HEK293 (cell line): ENCODE data around the gene TECPR2.

Experiments
- CTCF ChIA-PET: fragments of 350-600 bp; formaldehyde crosslinking; extraction: SDS; loops from one replicate; lab custom pipeline; 2021; ENCODE audit warnings: antibody characterized with exemption; lab: Yijun Ruan, JAX
- POLR2A ChIA-PET: fragments of 300-600 bp; formaldehyde crosslinking; extraction: SDS; loops from one replicate; lab custom pipeline; 2020; ENCODE audit warnings: antibody characterized with exemption, inconsistent platforms; lab: Yijun Ruan, JAX
- H3K27ac ChIP-seq: fragments of 200-500 bp; sonication (Bioruptor generic); 2 replicates; pipeline ENCODE4 v1.5.1; 2014; ENCODE audit warnings: low read depth, low read length, control low read depth, inconsistent platforms; ENCODE audit errors: extremely low read depth
- H3K36me3 ChIP-seq, 2 experiments: fragments of 200-500 bp in 1 of 2; sonication (Bioruptor generic) in 1 of 2; 1 replicate in 1 of 2; 2 replicates in 1 of 2; pipeline ENCODE4 v1.5.1; 2014 to 2017; ENCODE audit warnings: inconsistent platforms in 2 of 2, low read length in 2 of 2; ENCODE audit not compliant: control insufficient read depth in 2 of 2, insufficient read depth in 1 of 2
- H3K4me1 ChIP-seq: fragments of 200-500 bp; sonication (Bioruptor generic); 2 replicates; pipeline ENCODE4 v1.5.1; 2014; ENCODE audit warnings: mild to moderate bottlenecking, low read length, inconsistent platforms; ENCODE audit not compliant: control insufficient read depth, insufficient read depth
- H3K4me3 ChIP-seq: 2 replicates; pipeline ENCODE4 v1.5.1; 2011; ENCODE audit warnings: low read depth, mild to moderate bottlenecking, control low read depth, low read length, moderate library complexity
- H3K9me3 ChIP-seq: fragments of 200-500 bp; sonication (Bioruptor generic); 2 replicates; pipeline ENCODE4 v1.5.1; 2014; ENCODE audit warnings: low read depth, low read length, inconsistent platforms; ENCODE audit not compliant: control insufficient read depth, insufficient read depth
- BCL6B ChIP-seq: fragments of 450-650 bp; formaldehyde crosslinking; IDR thresholded peaks from 2 replicates; pipeline ENCODE4 v1.5.1; 2017; ENCODE audit warnings: missing biosample characterization, missing genetic modification characterization
- FEZF1 ChIP-seq: fragments of 450-650 bp; formaldehyde crosslinking; IDR thresholded peaks from 2 replicates; pipeline ENCODE4 v1.5.1; 2016; ENCODE audit warnings: missing biosample characterization, missing genetic modification characterization
- GLIS2 ChIP-seq: fragments of 450-650 bp; formaldehyde crosslinking; IDR thresholded peaks from 2 replicates; pipeline ENCODE4 v1.5.1; 2016; ENCODE audit warnings: missing biosample characterization, missing genetic modification characterization
- HIC1 ChIP-seq: fragments of 450-650 bp; formaldehyde crosslinking; IDR thresholded peaks from 2 replicates; pipeline ENCODE4 v1.5.1; 2016; ENCODE audit warnings: missing biosample characterization, missing genetic modification characterization
- HOXD13 ChIP-seq: sonication (generic); formaldehyde crosslinking; IDR thresholded peaks from 2 replicates; pipeline ENCODE4 v1.8.0; 2022; ENCODE audit warnings: missing genetic modification reagents, borderline replicate concordance
- KLF17 ChIP-seq: fragments of 450-650 bp; formaldehyde crosslinking; IDR thresholded peaks from 2 replicates; pipeline ENCODE4 v1.5.1; 2016; ENCODE audit warnings: missing biosample characterization, missing genetic modification characterization
- PATZ1 ChIP-seq: fragments of 450-650 bp; formaldehyde crosslinking; IDR thresholded peaks from 2 replicates; pipeline ENCODE4 v1.5.1; 2016; ENCODE audit warnings: missing biosample characterization, missing genetic modification characterization
- ZBTB11 ChIP-seq: fragments of 450-650 bp; formaldehyde crosslinking; conservative IDR thresholded peaks from 2 replicates; pipeline ENCODE4 v1.5.1; 2016; ENCODE audit warnings: low read depth, missing biosample characterization, missing genetic modification characterization
- ZBTB20 ChIP-seq: fragments of 450-650 bp; formaldehyde crosslinking; IDR thresholded peaks from 2 replicates; pipeline ENCODE4 v1.5.1; 2016; ENCODE audit warnings: missing biosample characterization, missing genetic modification characterization
- ZBTB7A ChIP-seq: fragments of 450-650 bp; formaldehyde crosslinking; IDR thresholded peaks from 2 replicates; pipeline ENCODE4 v1.5.1; 2016; ENCODE audit warnings: low read depth, missing biosample characterization, missing genetic modification characterization
- ZFP69B ChIP-seq: fragments of 450-650 bp; formaldehyde crosslinking; IDR thresholded peaks from 2 replicates; pipeline ENCODE4 v1.5.1; 2016; ENCODE audit warnings: missing biosample characterization, missing genetic modification characterization
- ZNF155 ChIP-seq: fragments of 450-650 bp; formaldehyde crosslinking; IDR thresholded peaks from 2 replicates; pipeline ENCODE4 v1.5.1; 2016; ENCODE audit warnings: missing biosample characterization, missing genetic modification characterization
- ZNF24 ChIP-seq: fragments of 450-650 bp; formaldehyde crosslinking; IDR thresholded peaks from 2 replicates; pipeline ENCODE4 v1.5.1; 2016; ENCODE audit warnings: missing biosample characterization, missing genetic modification characterization
- ZNF292 ChIP-seq: fragments of 450-650 bp; formaldehyde crosslinking; IDR thresholded peaks from 2 replicates; pipeline ENCODE4 v1.5.1; 2016; ENCODE audit warnings: low read depth, missing biosample characterization, missing genetic modification characterization, borderline replicate concordance
- ZNF324 ChIP-seq: fragments of 450-650 bp; formaldehyde crosslinking; IDR thresholded peaks from 2 replicates; pipeline ENCODE4 v1.5.1; 2016; ENCODE audit warnings: missing biosample characterization, missing genetic modification characterization
- ZNF366 ChIP-seq: fragments of 450-650 bp; formaldehyde crosslinking; conservative IDR thresholded peaks from 2 replicates; pipeline ENCODE4 v1.5.1; 2016; ENCODE audit warnings: missing biosample characterization, missing genetic modification characterization
- ZNF394 ChIP-seq: fragments of 450-650 bp; formaldehyde crosslinking; IDR thresholded peaks from 2 replicates; pipeline ENCODE4 v1.5.1; 2016; ENCODE audit warnings: missing biosample characterization, missing genetic modification characterization, mild to moderate bottlenecking, moderate library complexity, borderline replicate concordance
- ZNF423 ChIP-seq: fragments of 450-650 bp; formaldehyde crosslinking; IDR thresholded peaks from 2 replicates; pipeline ENCODE4 v1.5.1; 2016; ENCODE audit warnings: missing biosample characterization, missing genetic modification characterization
- ZNF792 ChIP-seq: fragments of 450-650 bp; formaldehyde crosslinking; IDR thresholded peaks from 2 replicates; pipeline ENCODE4 v1.5.1; 2016; ENCODE audit warnings: missing biosample characterization, missing genetic modification characterization
- ZNF843 ChIP-seq: fragments of 450-650 bp; formaldehyde crosslinking; IDR thresholded peaks from 2 replicates; pipeline ENCODE4 v1.5.1; 2016; ENCODE audit warnings: missing biosample characterization, missing genetic modification characterization

Gene TECPR2

GRCh38 chr14:102317564-102318248 lies 45.0 kb upstream of the TECPR2 start (continued):
- TF ChIP-seq HOXD13 (no peak), ZBTB20 (tag by site-specific recombination) (peak; percentile 56; the same call in 1 of the 2 replicates), ZNF155 (tag by site-specific recombination) (no peak), BCL6B (tag by site-specific recombination) (no peak), ZNF843 (tag by site-specific recombination) (no peak), ZNF324 (tag by site-specific recombination) (no peak), ZNF792 (no peak), ZFP69B (tag by site-specific recombination) (peak; percentile 83; the same call in 1 of the 2 replicates), ZBTB11 (tag by site-specific recombination) (no peak)

GRCh38 chr14:102318781-102319276 lies 43.9 kb upstream of the TECPR2 start:
- CTCF ChIA-PET = interaction anchor here (0.6 kb wide), 1 partner anchor 196 kb away, joined by 3 read pairs; no protein-coding TSS in a partner anchor
- no peaks in the 10 kb centered on the region for H3K9me3 ChIP-seq
- H3K27ac ChIP-seq = peak overlapping the region; percentile 87; the same call in 1 of the 2 replicates
- peaks cover 13% of the 10 kb centered on the region for H3K4me1 ChIP-seq
- POLR2A ChIA-PET = no interaction called here
- peaks cover 0 to 16% of the 10 kb centered on the region in 2 experiments; a peak in 1 of 3 replicates for H3K36me3 ChIP-seq
- no peak for TF ChIP-seq ZBTB7A
- TF ChIP-seq ZNF292 (tag by site-specific recombination) = no peak
- no peak for TF ChIP-seq PATZ1
- no peak for TF ChIP-seq ZNF394 (tag by site-specific recombination)
- TF ChIP-seq ZNF366 (tag by site-specific recombination) = peak; percentile 79
- TF ChIP-seq FEZF1 = no peak
- 0 out of 2 replicates have a peak, but pooled peaks have one; percentile 19 for TF ChIP-seq GLIS2 (tag by site-specific recombination)
- no peak for TF ChIP-seq ZNF423 (tag by site-specific recombination)
- TF ChIP-seq ZNF24 (tag by site-specific recombination) = 0 out of 2 replicates have a peak, but pooled peaks have one; percentile 59
- TF ChIP-seq HIC1 = no peak
- no peak for TF ChIP-seq KLF17
- peak overlapping the region; percentile 84 for H3K4me3 ChIP-seq
